SK-N-MC (cell line): ENCODE measurements around the gene CA10.

Experiments
- EZH2 ChIP-seq: fragments of 200-600 bp; sonication (generic); IDR thresholded peaks from one replicate; pipeline ENCODE4 v1.6.1; 2017; ENCODE audit warnings: antibody characterized with exemption
- FOXP2 ChIP-seq: optimal IDR thresholded peaks from 2 replicates; pipeline ENCODE3; 2011; ENCODE audit warnings: mild to moderate bottlenecking, moderate library complexity; ENCODE audit not compliant: insufficient read depth; ENCODE audit errors: extremely low read length, control extremely low read depth
- POLR2AphosphoS5 ChIP-seq: IDR thresholded peaks from 2 replicates; pipeline ENCODE4 v1.6.1; 2012; ENCODE audit warnings: mild to moderate bottlenecking, low read depth, low read length, borderline replicate concordance

GRCh38 chr17:51597345-51597744, 561.2 kb downstream of the CA10 start:
- TF ChIP-seq EZH2, result no peak
- TF ChIP-seq POLR2AphosphoS5, result no peak
- TF ChIP-seq FOXP2, result no peak
